Lower lobe of right lung (tissue), 2 donors: ENCODE measurements around the gene TTC7B. TPM values are rescaled to one million over a fixed set of nuclear protein-coding genes. Genes with fewer than 3 reads are reported as not detected.

Experiments used
- ATAC-seq, 2 donors: fragments of 200-7000 bp; cut with Tn5 transposase; one replicate each; pipeline ENCODE4 v1.9.1; 2020 to 2022; ENCODE audit warnings: mild to moderate bottlenecking in 2 of 2, moderate library complexity in 2 of 2
- DNase-seq: peaks from one replicate; pipeline ENCODE4 v3.0.0-alpha.2; 2020
- H3K27ac ChIP-seq: fragments of 200-600 bp; one replicate; pipeline ENCODE4 v1.8.0; 2022
- H3K27me3 ChIP-seq: fragments of 200-600 bp; one replicate; pipeline ENCODE4 v1.8.0; 2022; ENCODE audit warnings: low read depth
- H3K36me3 ChIP-seq: fragments of 200-600 bp; one replicate; pipeline ENCODE4 v1.8.0; 2022; ENCODE audit warnings: mild to moderate bottlenecking
- H3K4me1 ChIP-seq: fragments of 200-600 bp; one replicate; pipeline ENCODE4 v1.8.0; 2022
- H3K4me3 ChIP-seq: fragments of 200-600 bp; one replicate; pipeline ENCODE4 v1.8.0; 2022; ENCODE audit warnings: mild to moderate bottlenecking
- H3K9me3 ChIP-seq: fragments of 200-600 bp; one replicate; pipeline ENCODE4 v1.8.0; 2022
- CTCF ChIP-seq: fragments of 200-600 bp; IDR thresholded peaks from one replicate; pipeline ENCODE4 v1.8.0; 2022; ENCODE audit warnings: antibody characterized with exemption, mild to moderate bottlenecking
- intact Hi-C: fragments of 100-400 bp; cut with DNase I; formaldehyde crosslinking; loops from one replicate; pipeline ENCODE4 v1.11.0; 2022
- total RNA-seq: library from RNA; stranded (reverse); fragmentation: NEBNext Ultra II Directional; extraction: Animal tissue kit (Norgen Biotek cat#: 25700); gene quantifications from one replicate; pipeline ENCODE4 v1.2.1, GENCODE V29; 2021
- donor health status: DM: no; HTN: yes; CAD: no; lungs with severe emphysema.

Gene TTC7B
- total RNA-seq, 1 donor from 2014 or later, result 54.1 TPM

GRCh38 chr14:90799420-90799819, 16.8 kb downstream of the TTC7B start:
- no peak overlapping the region for H3K4me3 ChIP-seq
- no peaks in the 10 kb centered on the region for H3K36me3 ChIP-seq
- H3K27ac ChIP-seq, result no peak overlapping the region
- H3K4me1 ChIP-seq, result peaks cover 46% of the 10 kb centered on the region
- no peaks in the 10 kb centered on the region for H3K27me3 ChIP-seq
- ATAC-seq, result no peak
- no peak for TF ChIP-seq CTCF
- DNase-seq, result no peak
- H3K9me3 ChIP-seq, result no peaks in the 10 kb centered on the region
- intact Hi-C loops, result no loop called here

GRCh38 chr14:90797919-90798318, 18.3 kb downstream of the TTC7B start:
- H3K4me3 ChIP-seq, result no peak overlapping the region
- TF ChIP-seq CTCF, result no peak
- no peak for ATAC-seq
- H3K27ac ChIP-seq, result no peak overlapping the region
- H3K27me3 ChIP-seq, result no peaks in the 10 kb centered on the region
- no peaks in the 10 kb centered on the region for H3K9me3 ChIP-seq
- peaks cover 32% of the 10 kb centered on the region for H3K4me1 ChIP-seq
- intact Hi-C loops, result no loop called here
- no peaks in the 10 kb centered on the region for H3K36me3 ChIP-seq
- DNase-seq, result no peak

- Histone ChIP-seq H3K27ac (peak overlapping the region; percentile 50), H3K4me3 (no peak overlapping the region), H3K9me3 (no peaks in the 10 kb centered on the region), H3K4me1 (peaks cover 31% of the 10 kb centered on the region), H3K36me3 (no peaks in the 10 kb centered on the region), H3K27me3 (no peaks in the 10 kb centered on the region)
- intact Hi-C loops, result no loop called here
- DNase-seq, result no peak
- TF ChIP-seq CTCF, result no peak
- no peak for ATAC-seq
These were observed 18.8 kb downstream of the TTC7B start for GRCh38 chr14:90797451-90797850.

GRCh38 chr14:90796329-90796728, 19.9 kb downstream of the TTC7B start:
- peaks cover 25% of the 10 kb centered on the region for H3K4me1 ChIP-seq
- ATAC-seq (peak; percentile 80 to 88), DNase-seq (peak; percentile 73)
- TF ChIP-seq CTCF, result no peak
- H3K27me3 ChIP-seq, result no peaks in the 10 kb centered on the region
- intact Hi-C loops, result no loop called here
- H3K36me3 ChIP-seq, result no peaks in the 10 kb centered on the region
- H3K9me3 ChIP-seq, result no peaks in the 10 kb centered on the region
- H3K27ac ChIP-seq, result peak overlapping the region; percentile 50
- no peak overlapping the region for H3K4me3 ChIP-seq

- intact Hi-C loops, result no loop called here
- peaks cover 25% of the 10 kb centered on the region for H3K4me1 ChIP-seq
- H3K9me3 ChIP-seq, result no peaks in the 10 kb centered on the region
- ATAC-seq (peak in 1 of 2 donors; percentile 59), DNase-seq (no peak)
- no peaks in the 10 kb centered on the region for H3K27me3 ChIP-seq
- no peak overlapping the region for H3K4me3 ChIP-seq
- no peaks in the 10 kb centered on the region for H3K36me3 ChIP-seq
- H3K27ac ChIP-seq, result peak overlapping the region; percentile 50
- no peak for TF ChIP-seq CTCF
These were observed 20.5 kb downstream of the TTC7B start for GRCh38 chr14:90795744-90796143.

GRCh38 chr14:90791486-90791885, 24.7 kb downstream of the TTC7B start:
- intact Hi-C loops, result no loop called here
- H3K4me3 ChIP-seq, result no peak overlapping the region
- ATAC-seq, result no peak
- DNase-seq, result no peak
- peaks cover 13% of the 10 kb centered on the region for H3K4me1 ChIP-seq
- no peak overlapping the region for H3K27ac ChIP-seq
- H3K9me3 ChIP-seq, result no peaks in the 10 kb centered on the region
- no peaks in the 10 kb centered on the region for H3K36me3 ChIP-seq
- no peaks in the 10 kb centered on the region for H3K27me3 ChIP-seq
- TF ChIP-seq CTCF, result no peak
